K562 (cell line): ENCODE results near the gene SCAMP3. TPM values are rescaled to one million over a fixed set of nuclear protein-coding genes. Genes with fewer than 3 reads are reported as not detected.

ENCODE experiments used
- ESRRB ChIP-seq: fragments of 250-450 bp; sonication (Bioruptor Pico); IDR thresholded peaks from 2 replicates; pipeline ENCODE4 v1.5.0; 2020; ENCODE audit warnings: mild to moderate bottlenecking, moderate library complexity, borderline replicate concordance
- ETS2 ChIP-seq: IDR thresholded peaks from 2 replicates; pipeline ENCODE4 v1.6.1; 2016; ENCODE audit warnings: borderline replicate concordance, missing genetic modification characterization, mild to moderate bottlenecking, moderate library complexity, missing compliant biosample characterization; ENCODE audit not compliant: poor library complexity, severe bottlenecking
- FIP1L1 ChIP-seq: fragments of 200-400 bp; formaldehyde crosslinking; IDR thresholded peaks from 2 replicates; pipeline ENCODE4 v1.6.1; 2018; ENCODE audit warnings: mild to moderate bottlenecking, low read depth, low read length; ENCODE audit not compliant: poor library complexity, severe bottlenecking
- GATAD2A ChIP-seq: fragments of 450-650 bp; IDR thresholded peaks from 2 replicates; pipeline ENCODE4 v1.6.1; 2017
- PTRF ChIP-seq: fragments of 450-650 bp; IDR thresholded peaks from 2 replicates; pipeline ENCODE4 v1.6.1; 2016; ENCODE audit warnings: mild to moderate bottlenecking, missing genetic modification characterization, missing compliant biosample characterization
- SIN3A ChIP-seq, 2 experiments: fragments of 150-350 bp in 1 of 2; IDR thresholded peaks; 2 replicates each; pipeline ENCODE4 v1.6.1; 2011 to 2016; ENCODE audit warnings: borderline replicate concordance in 2 of 2, low read depth in 2 of 2, low read length in 2 of 2, mild to moderate bottlenecking in 2 of 2, moderate library complexity in 2 of 2; ENCODE audit not compliant: control insufficient read depth in 1 of 2
- TAF1 ChIP-seq: IDR thresholded peaks from 2 replicates; pipeline ENCODE4 v1.6.1; 2011; ENCODE audit warnings: mild to moderate bottlenecking, low read length, moderate library complexity; ENCODE audit not compliant: insufficient read depth, control insufficient read depth, severe bottlenecking; ENCODE audit errors: extremely low read depth
- TEAD1 ChIP-seq, 2 experiments: fragments of 450-650 bp in 1 of 2; sonication (generic) in 1 of 2; formaldehyde crosslinking; IDR thresholded peaks; 2 replicates each; pipeline versions ENCODE4 v1.4.0 to v1.8.0; 2020 to 2022; ENCODE audit warnings: mild to moderate bottlenecking in 2 of 2, missing genetic modification reagents in 1 of 2
- ZC3H4 ChIP-seq: sonication (generic); formaldehyde crosslinking; IDR thresholded peaks from 2 replicates; pipeline ENCODE4 v1.9.0; 2021; ENCODE audit warnings: missing genetic modification reagents, borderline replicate concordance
- ZNF253 ChIP-seq: fragments of 250-450 bp; sonication (Bioruptor Pico); conservative IDR thresholded peaks from 2 replicates; pipeline ENCODE4 v1.6.1; 2021; ENCODE audit warnings: mild to moderate bottlenecking
- ZNF354B ChIP-seq: fragments of 250-450 bp; sonication (Bioruptor Pico); IDR thresholded peaks from 2 replicates; pipeline ENCODE4 v1.4.0; 2020
- ZNF41 ChIP-seq: fragments of 250-450 bp; sonication (Bioruptor Pico); conservative IDR thresholded peaks from 2 replicates; pipeline ENCODE4 v1.4.0; 2020; ENCODE audit warnings: mild to moderate bottlenecking
- polyA plus RNA-seq, 8 experiments: library from polyadenylated mRNA; depleted of rRNA in 4 of 8; stranded (reverse) in 5 of 8; unstranded in 3 of 8; fragments of >200 nt; fragmentation: Nextera tagmentation in 2 of 8; fragmentation: Illumina TruSeq in 1 of 8; extraction: Ambion mirVana in 2 of 8; extraction: Trizol in 1 of 8; gene quantifications; 2 replicates each; pipeline versions ENCODE4 v1.2.1 to v1.2.3, GENCODE V29; 2011 to 2014; ENCODE audit warnings: inconsistent platforms in 1 of 8, missing spikeins in 1 of 8
- total RNA-seq, 7 experiments: library from RNA; depleted of rRNA in 6 of 7; stranded (reverse); fragments of >200 nt in 6 of 7; fragmentation: Illumina TruSeq in 2 of 7; extraction: Trizol in 2 of 7; gene quantifications; 2 replicates each; pipeline versions ENCODE4 v1.2.1 to v1.2.3, GENCODE V29; 2011 to 2021; ENCODE audit warnings: low replicate concordance in 1 of 7
- TF ChIP-seq, protein P1 (sequence below): sonication (generic); formaldehyde crosslinking; IDR thresholded peaks from 2 replicates; pipeline ENCODE4 v1.8.1; 2023; ENCODE audit warnings: mild to moderate bottlenecking, missing genetic modification reagents
- TF ChIP-seq, protein P2 (sequence below): fragments of 450-650 bp; IDR thresholded peaks from 2 replicates; pipeline ENCODE4 v1.6.1; 2018; ENCODE audit not compliant: partially characterized antibody
- TF ChIP-seq, protein P3 (sequence below): fragments of 250-450 bp; sonication (Bioruptor Pico); IDR thresholded peaks from 2 replicates; pipeline ENCODE4 v1.8.0; 2022; ENCODE audit warnings: moderate library complexity, mild to moderate bottlenecking, inconsistent platforms
- TF ChIP-seq, protein P4 (sequence below): fragments of 450-650 bp; IDR thresholded peaks from 2 replicates; pipeline ENCODE4 v1.6.1; 2016; ENCODE audit warnings: missing biosample characterization, missing genetic modification characterization
- TF ChIP-seq, protein P5 (sequence below): fragments of 250-450 bp; sonication (Bioruptor Pico); IDR thresholded peaks from 2 replicates; pipeline ENCODE4 v1.8.0; 2021; ENCODE audit warnings: borderline replicate concordance, mild to moderate bottlenecking, moderate library complexity; ENCODE audit not compliant: poor library complexity, severe bottlenecking

The SCAMP3 gene
- total and polyA plus RNA-seq, 9 of the 15 experiments (the other 6 are each of a cell fraction or from before 2014, with no cell fraction given), result 14.2 to 131 (median 86.1) TPM

DNA sequence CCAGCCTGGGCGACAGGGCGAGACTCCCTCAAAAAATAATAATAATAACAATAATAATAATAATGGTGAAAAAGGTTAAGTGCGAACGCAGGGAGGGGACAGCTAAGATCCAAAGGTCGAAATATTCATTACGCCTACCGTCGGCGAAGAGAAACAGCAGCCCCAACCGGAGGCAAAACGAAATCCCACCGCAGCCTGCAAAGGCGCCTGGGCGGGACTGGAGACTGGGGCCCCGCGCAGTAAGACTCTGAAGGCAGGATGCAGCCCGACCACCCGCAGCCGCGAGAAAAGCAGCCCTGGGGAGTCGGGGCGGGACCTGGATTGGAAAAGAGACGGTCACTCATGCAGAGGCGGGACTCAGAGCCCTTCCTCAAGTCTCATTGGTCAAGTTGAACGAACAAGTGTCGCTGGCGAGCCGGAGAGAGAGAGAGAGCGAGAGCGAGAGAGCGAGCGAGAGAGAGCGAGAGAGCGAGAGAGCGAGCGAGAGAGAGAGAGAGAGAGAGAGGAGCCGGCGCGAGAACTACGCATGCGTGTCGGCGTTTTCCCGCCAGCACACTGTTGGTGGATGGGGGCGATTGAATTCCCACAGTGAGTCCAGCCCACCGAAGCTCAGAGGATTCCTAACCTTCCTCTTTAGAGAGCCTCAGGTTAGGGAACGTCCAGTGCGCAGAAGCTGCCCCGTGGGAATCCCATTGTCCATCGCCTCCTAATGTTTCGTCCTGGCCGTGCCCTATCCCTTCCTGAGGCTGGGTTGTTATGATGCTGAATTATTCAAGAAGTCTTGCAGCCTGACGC, 17.6 kb downstream of the SCAMP3 start (continued):
- TF ChIP-seq, protein P1, sequence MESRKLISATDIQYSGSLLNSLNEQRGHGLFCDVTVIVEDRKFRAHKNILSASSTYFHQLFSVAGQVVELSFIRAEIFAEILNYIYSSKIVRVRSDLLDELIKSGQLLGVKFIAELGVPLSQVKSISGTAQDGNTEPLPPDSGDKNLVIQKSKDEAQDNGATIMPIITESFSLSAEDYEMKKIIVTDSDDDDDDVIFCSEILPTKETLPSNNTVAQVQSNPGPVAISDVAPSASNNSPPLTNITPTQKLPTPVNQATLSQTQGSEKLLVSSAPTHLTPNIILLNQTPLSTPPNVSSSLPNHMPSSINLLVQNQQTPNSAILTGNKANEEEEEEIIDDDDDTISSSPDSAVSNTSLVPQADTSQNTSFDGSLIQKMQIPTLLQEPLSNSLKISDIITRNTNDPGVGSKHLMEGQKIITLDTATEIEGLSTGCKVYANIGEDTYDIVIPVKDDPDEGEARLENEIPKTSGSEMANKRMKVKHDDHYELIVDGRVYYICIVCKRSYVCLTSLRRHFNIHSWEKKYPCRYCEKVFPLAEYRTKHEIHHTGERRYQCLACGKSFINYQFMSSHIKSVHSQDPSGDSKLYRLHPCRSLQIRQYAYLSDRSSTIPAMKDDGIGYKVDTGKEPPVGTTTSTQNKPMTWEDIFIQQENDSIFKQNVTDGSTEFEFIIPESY (CRISPR knock-in tag), result peak; percentile 88
- TF ChIP-seq, protein P2, sequence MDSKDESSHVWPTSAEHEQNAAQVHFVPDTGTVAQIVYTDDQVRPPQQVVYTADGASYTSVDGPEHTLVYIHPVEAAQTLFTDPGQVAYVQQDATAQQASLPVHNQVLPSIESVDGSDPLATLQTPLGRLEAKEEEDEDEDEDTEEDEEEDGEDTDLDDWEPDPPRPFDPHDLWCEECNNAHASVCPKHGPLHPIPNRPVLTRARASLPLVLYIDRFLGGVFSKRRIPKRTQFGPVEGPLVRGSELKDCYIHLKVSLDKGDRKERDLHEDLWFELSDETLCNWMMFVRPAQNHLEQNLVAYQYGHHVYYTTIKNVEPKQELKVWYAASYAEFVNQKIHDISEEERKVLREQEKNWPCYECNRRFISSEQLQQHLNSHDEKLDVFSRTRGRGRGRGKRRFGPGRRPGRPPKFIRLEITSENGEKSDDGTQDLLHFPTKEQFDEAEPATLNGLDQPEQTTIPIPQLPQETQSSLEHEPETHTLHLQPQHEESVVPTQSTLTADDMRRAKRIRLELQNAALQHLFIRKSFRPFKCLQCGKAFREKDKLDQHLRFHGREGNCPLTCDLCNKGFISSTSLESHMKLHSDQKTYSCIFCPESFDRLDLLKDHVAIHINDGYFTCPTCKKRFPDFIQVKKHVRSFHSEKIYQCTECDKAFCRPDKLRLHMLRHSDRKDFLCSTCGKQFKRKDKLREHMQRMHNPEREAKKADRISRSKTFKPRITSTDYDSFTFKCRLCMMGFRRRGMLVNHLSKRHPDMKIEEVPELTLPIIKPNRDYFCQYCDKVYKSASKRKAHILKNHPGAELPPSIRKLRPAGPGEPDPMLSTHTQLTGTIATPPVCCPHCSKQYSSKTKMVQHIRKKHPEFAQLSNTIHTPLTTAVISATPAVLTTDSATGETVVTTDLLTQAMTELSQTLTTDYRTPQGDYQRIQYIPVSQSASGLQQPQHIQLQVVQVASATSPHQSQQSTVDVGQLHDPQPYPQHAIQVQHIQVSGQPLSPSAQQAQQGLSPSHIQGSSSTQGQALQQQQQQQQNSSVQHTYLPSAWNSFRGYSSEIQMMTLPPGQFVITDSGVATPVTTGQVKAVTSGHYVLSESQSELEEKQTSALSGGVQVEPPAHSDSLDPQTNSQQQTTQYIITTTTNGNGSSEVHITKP, result peak; percentile 77
- TF ChIP-seq ZNF253 (CRISPR knock-in tag), result no peak
- TF ChIP-seq TAF1, result peak; percentile 80
- TF ChIP-seq SIN3A (IDR thresholded peaks at IDR 0.05; ENCODE audit: borderline replicate concordance in 2 of 2, control insufficient read depth in 1 of 2, low read depth in 2 of 2, low read length in 2 of 2), result peak; percentile 81 to 82
- TF ChIP-seq ETS2, result no peak
- TF ChIP-seq ZNF354B, result 0 out of 2 replicates have a peak, but pooled peaks have one; percentile 42
- no peak for TF ChIP-seq ESRRB (CRISPR knock-in tag)
- TF ChIP-seq ZC3H4 (CRISPR knock-in tag), result no peak
- peak; percentile 81 to 84; a peak in 3 of 4 replicates for TF ChIP-seq TEAD1 (CRISPR knock-in tag; IDR thresholded peaks at IDR 0.05)
- TF ChIP-seq GATAD2A, result peak; percentile 100
- no peak for TF ChIP-seq PTRF (tag)
- TF ChIP-seq, protein P3, sequence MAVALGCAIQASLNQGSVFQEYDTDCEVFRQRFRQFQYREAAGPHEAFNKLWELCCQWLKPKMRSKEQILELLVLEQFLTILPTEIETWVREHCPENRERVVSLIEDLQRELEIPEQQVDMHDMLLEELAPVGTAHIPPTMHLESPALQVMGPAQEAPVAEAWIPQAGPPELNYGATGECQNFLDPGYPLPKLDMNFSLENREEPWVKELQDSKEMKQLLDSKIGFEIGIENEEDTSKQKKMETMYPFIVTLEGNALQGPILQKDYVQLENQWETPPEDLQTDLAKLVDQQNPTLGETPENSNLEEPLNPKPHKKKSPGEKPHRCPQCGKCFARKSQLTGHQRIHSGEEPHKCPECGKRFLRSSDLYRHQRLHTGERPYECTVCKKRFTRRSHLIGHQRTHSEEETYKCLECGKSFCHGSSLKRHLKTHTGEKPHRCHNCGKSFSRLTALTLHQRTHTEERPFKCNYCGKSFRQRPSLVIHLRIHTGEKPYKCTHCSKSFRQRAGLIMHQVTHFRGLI (CRISPR knock-in tag), result 0 out of 2 replicates have a peak, but pooled peaks have one; percentile 15
- TF ChIP-seq, protein P4, sequence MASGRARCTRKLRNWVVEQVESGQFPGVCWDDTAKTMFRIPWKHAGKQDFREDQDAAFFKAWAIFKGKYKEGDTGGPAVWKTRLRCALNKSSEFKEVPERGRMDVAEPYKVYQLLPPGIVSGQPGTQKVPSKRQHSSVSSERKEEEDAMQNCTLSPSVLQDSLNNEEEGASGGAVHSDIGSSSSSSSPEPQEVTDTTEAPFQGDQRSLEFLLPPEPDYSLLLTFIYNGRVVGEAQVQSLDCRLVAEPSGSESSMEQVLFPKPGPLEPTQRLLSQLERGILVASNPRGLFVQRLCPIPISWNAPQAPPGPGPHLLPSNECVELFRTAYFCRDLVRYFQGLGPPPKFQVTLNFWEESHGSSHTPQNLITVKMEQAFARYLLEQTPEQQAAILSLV (tag), result peak; percentile 85
- TF ChIP-seq ZNF41 (CRISPR knock-in tag), result no peak
- TF ChIP-seq, protein P5, sequence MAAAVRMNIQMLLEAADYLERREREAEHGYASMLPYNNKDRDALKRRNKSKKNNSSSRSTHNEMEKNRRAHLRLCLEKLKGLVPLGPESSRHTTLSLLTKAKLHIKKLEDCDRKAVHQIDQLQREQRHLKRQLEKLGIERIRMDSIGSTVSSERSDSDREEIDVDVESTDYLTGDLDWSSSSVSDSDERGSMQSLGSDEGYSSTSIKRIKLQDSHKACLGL (CRISPR knock-in tag), result peak; percentile 35
- peak; percentile 81 for TF ChIP-seq FIP1L1
